BE2C (cell line): ENCODE measurements around the gene WSCD1.

Source experiments
- DNase-seq: peaks from one replicate; pipeline ENCODE4 v3.0.0-alpha.2; 2020
- H3K27me3 ChIP-seq: fragments of 250-450 bp; sonication (Bioruptor Pico); 2 replicates; pipeline ENCODE4 v1.5.1; 2020; ENCODE audit warnings: mild to moderate bottlenecking
- H3K36me3 ChIP-seq: fragments of 250-450 bp; sonication (Bioruptor Pico); 2 replicates; pipeline ENCODE4 v1.5.1; 2020; ENCODE audit warnings: mild to moderate bottlenecking
- H3K4me1 ChIP-seq: fragments of 250-450 bp; sonication (Bioruptor Pico); 2 replicates; pipeline ENCODE4 v1.5.1; 2020
- H3K4me3 ChIP-seq: 2 replicates; pipeline ENCODE4 v1.5.1; 2011; ENCODE audit warnings: low read depth, low read length
- H3K9me3 ChIP-seq: fragments of 250-450 bp; sonication (Bioruptor Pico); 2 replicates; pipeline ENCODE4 v1.5.1; 2020
- CTCF ChIP-seq: IDR thresholded peaks from 2 replicates; pipeline ENCODE4 v1.5.1; 2012; ENCODE audit warnings: mild to moderate bottlenecking, low read depth, low read length

Gene WSCD1

GRCh38 chr17:6084311-6085161 is 14.4 kb downstream of the WSCD1 start:
- no peaks in the 10 kb centered on the region for H3K27me3 ChIP-seq
- DNase-seq = no peak
- H3K9me3 ChIP-seq = no peaks in the 10 kb centered on the region
- no peaks in the 10 kb centered on the region for H3K4me1 ChIP-seq
- no peak for TF ChIP-seq CTCF
- no peak overlapping the region for H3K4me3 ChIP-seq
- H3K36me3 ChIP-seq = no peaks in the 10 kb centered on the region

GRCh38 chr17:6085812-6086211 is 15.6 kb downstream of the WSCD1 start:
- Histone ChIP-seq H3K9me3 (no peaks in the 10 kb centered on the region), H3K4me1 (no peaks in the 10 kb centered on the region), H3K4me3 (no peak overlapping the region), H3K36me3 (no peaks in the 10 kb centered on the region), H3K27me3 (no peaks in the 10 kb centered on the region)
- no peak for TF ChIP-seq CTCF
- no peak for DNase-seq

GRCh38 chr17:6086603-6087400 is 16.6 kb downstream of the WSCD1 start:
- no peak for TF ChIP-seq CTCF
- Histone ChIP-seq H3K36me3 (no peaks in the 10 kb centered on the region), H3K4me3 (no peak overlapping the region), H3K9me3 (no peaks in the 10 kb centered on the region), H3K27me3 (no peaks in the 10 kb centered on the region), H3K4me1 (no peaks in the 10 kb centered on the region)
- no peak for DNase-seq

- TF ChIP-seq CTCF = no peak
These were observed 18.0 kb downstream of the WSCD1 start for GRCh38 chr17:6088141-6088540.

GRCh38 chr17:6090253-6090652 is 20.1 kb downstream of the WSCD1 start:
- Histone ChIP-seq H3K36me3 (no peaks in the 10 kb centered on the region), H3K9me3 (no peaks in the 10 kb centered on the region), H3K4me1 (no peaks in the 10 kb centered on the region), H3K4me3 (no peak overlapping the region), H3K27me3 (no peaks in the 10 kb centered on the region)
- no peak for DNase-seq
- no peak for TF ChIP-seq CTCF

More at GRCh38 chr17:6088141-6088540, 18.0 kb downstream of the WSCD1 start:
- no peak for DNase-seq
- Histone ChIP-seq H3K4me1 (no peaks in the 10 kb centered on the region), H3K4me3 (no peak overlapping the region), H3K36me3 (no peaks in the 10 kb centered on the region), H3K27me3 (no peaks in the 10 kb centered on the region), H3K9me3 (no peaks in the 10 kb centered on the region)
